WTC11 (cell line): ENCODE measurements around the gene TRNAU1AP. TPM values are rescaled to one million over a fixed set of nuclear protein-coding genes. Genes with fewer than 3 reads are reported as not detected.

Source experiments
- ATAC-seq: fragments of 200-7000 bp; cut with Tn5 transposase; 2 replicates; pipeline ENCODE4 v1.10.0; 2021; ENCODE audit warnings: mild to moderate bottlenecking, moderate library complexity
- CTCF ChIA-PET: fragments of 300-600 bp; sonication (Branson Sonifier 250); formaldehyde crosslinking; loops from one replicate; lab custom pipeline; 2021; ENCODE audit warnings: antibody characterized with exemption; lab: Charles Lee
- POLR2A ChIA-PET: fragments of 350-600 bp; sonication (Branson Sonifier 250); formaldehyde crosslinking; loops from one replicate; lab custom pipeline; 2021; ENCODE audit warnings: antibody characterized with exemption; lab: Charles Lee
- DNase-seq: peaks from one replicate; pipeline ENCODE4 v3.0.0; 2021; ENCODE audit warnings: low spot score
- H3K27ac Mint-ChIP-seq: 2 replicates; pipeline ENCODE4 v1.8.0; 2021; ENCODE audit warnings: mixed read lengths
- H3K27me3 Mint-ChIP-seq: 2 replicates; pipeline ENCODE4 v1.8.0; 2021; ENCODE audit warnings: low read depth, mild to moderate bottlenecking, moderate library complexity, mixed read lengths
- H3K36me3 Mint-ChIP-seq: 2 replicates; pipeline ENCODE4 v1.8.0; 2021; ENCODE audit warnings: mixed read lengths
- H3K4me1 Mint-ChIP-seq: 2 replicates; pipeline ENCODE4 v1.8.0; 2022; ENCODE audit warnings: mixed read lengths
- H3K4me3 Mint-ChIP-seq: 2 replicates; pipeline ENCODE4 v1.8.0; 2021; ENCODE audit warnings: mild to moderate bottlenecking, moderate library complexity, mixed read lengths
- H3K9me3 Mint-ChIP-seq: 2 replicates; pipeline ENCODE4 v1.8.0; 2021; ENCODE audit warnings: mixed read lengths
- CREB1 ChIP-seq: sonication (generic); formaldehyde crosslinking; IDR thresholded peaks from 2 replicates; pipeline ENCODE4 v1.8.0; 2023; ENCODE audit warnings: mild to moderate bottlenecking, missing genetic modification reagents
- CREM ChIP-seq: sonication (generic); formaldehyde crosslinking; IDR thresholded peaks from 2 replicates; pipeline ENCODE4 v1.8.1; 2022; ENCODE audit warnings: mild to moderate bottlenecking, missing genetic modification reagents, moderate library complexity
- CTCF ChIP-seq: fragments of 200-600 bp; IDR thresholded peaks from 2 replicates; pipeline ENCODE4 v1.8.0; 2022; ENCODE audit warnings: antibody characterized with exemption
- ESRRA ChIP-seq: sonication (generic); formaldehyde crosslinking; IDR thresholded peaks from 2 replicates; pipeline ENCODE4 v1.8.1; 2022; ENCODE audit warnings: mild to moderate bottlenecking, missing genetic modification reagents, borderline replicate concordance
- FOXP4 ChIP-seq: sonication (generic); formaldehyde crosslinking; IDR thresholded peaks from 2 replicates; pipeline ENCODE4 v1.8.0; 2022; ENCODE audit warnings: mild to moderate bottlenecking, missing genetic modification reagents
- GABPB1 ChIP-seq: sonication (generic); formaldehyde crosslinking; IDR thresholded peaks from 2 replicates; pipeline ENCODE4 v1.8.1; 2023; ENCODE audit warnings: mild to moderate bottlenecking, missing genetic modification reagents
- GRHL2 ChIP-seq: fragments of 250-450 bp; sonication (Bioruptor Pico); IDR thresholded peaks from 2 replicates; pipeline ENCODE4 v1.8.0; 2022; ENCODE audit warnings: mild to moderate bottlenecking, moderate library complexity; ENCODE audit not compliant: insufficient replicate concordance, severe bottlenecking
- HMGA2 ChIP-seq: fragments of 250-450 bp; sonication (Bioruptor Pico); IDR thresholded peaks from 2 replicates; pipeline ENCODE4 v1.4.0; 2021; ENCODE audit warnings: mild to moderate bottlenecking, moderate library complexity
- HMGXB4 ChIP-seq: sonication (generic); formaldehyde crosslinking; IDR thresholded peaks from 2 replicates; pipeline ENCODE4 v1.8.1; 2023; ENCODE audit warnings: mild to moderate bottlenecking, moderate library complexity, missing genetic modification reagents
- IRF1 ChIP-seq: sonication (generic); formaldehyde crosslinking; IDR thresholded peaks from 2 replicates; pipeline ENCODE4 v1.8.0; 2023; ENCODE audit warnings: missing genetic modification reagents
- JAZF1 ChIP-seq: fragments of 250-450 bp; sonication (Bioruptor Pico); IDR thresholded peaks from 2 replicates; pipeline ENCODE4 v1.9.0; 2021; ENCODE audit warnings: moderate library complexity, mild to moderate bottlenecking, inconsistent platforms
- KAT7 ChIP-seq: sonication (generic); formaldehyde crosslinking; IDR thresholded peaks from 2 replicates; pipeline ENCODE4 v1.8.1; 2023; ENCODE audit warnings: missing genetic modification reagents, mild to moderate bottlenecking, borderline replicate concordance
- OVOL2 ChIP-seq: fragments of 250-450 bp; sonication (Bioruptor Pico); IDR thresholded peaks from 2 replicates; pipeline ENCODE4 v1.9.0; 2021; ENCODE audit warnings: mild to moderate bottlenecking, borderline replicate concordance
- SP1 ChIP-seq: sonication (generic); formaldehyde crosslinking; conservative IDR thresholded peaks from 2 replicates; pipeline ENCODE4 v1.8.1; 2022; ENCODE audit warnings: missing genetic modification reagents
- STAT6 ChIP-seq: sonication (generic); formaldehyde crosslinking; conservative IDR thresholded peaks from 2 replicates; pipeline ENCODE4 v1.8.1; 2023; ENCODE audit warnings: mild to moderate bottlenecking, low read depth, missing genetic modification reagents, moderate library complexity
- TEAD1 ChIP-seq: sonication (generic); formaldehyde crosslinking; IDR thresholded peaks from 2 replicates; pipeline ENCODE4 v1.8.0; 2022; ENCODE audit warnings: mild to moderate bottlenecking, missing genetic modification reagents
- USF2 ChIP-seq: sonication (generic); formaldehyde crosslinking; IDR thresholded peaks from 2 replicates; pipeline ENCODE4 v1.8.1; 2023; ENCODE audit warnings: mild to moderate bottlenecking, missing genetic modification reagents, moderate library complexity
- ZNF232 ChIP-seq: sonication (generic); formaldehyde crosslinking; IDR thresholded peaks from 2 replicates; pipeline ENCODE4 v1.8.0; 2022; ENCODE audit warnings: mild to moderate bottlenecking, missing genetic modification reagents
- total RNA-seq: library from RNA; stranded (reverse); gene quantifications from 3 replicates; pipeline ENCODE4 v1.2.3, GENCODE V29; 2021
- TF ChIP-seq, protein P1 (sequence below): fragments of 250-450 bp; sonication (Bioruptor Pico); conservative IDR thresholded peaks from 2 replicates; pipeline ENCODE4 v1.9.0; 2021; ENCODE audit warnings: mild to moderate bottlenecking
- TF ChIP-seq, protein P2 (sequence below): fragments of 250-450 bp; sonication (Bioruptor Pico); IDR thresholded peaks from 2 replicates; pipeline ENCODE4 v1.8.0; 2021; ENCODE audit warnings: mild to moderate bottlenecking

The TRNAU1AP gene
- total RNA-seq, 1 experiment from 2014 or later = 30.4 TPM

DNA sequence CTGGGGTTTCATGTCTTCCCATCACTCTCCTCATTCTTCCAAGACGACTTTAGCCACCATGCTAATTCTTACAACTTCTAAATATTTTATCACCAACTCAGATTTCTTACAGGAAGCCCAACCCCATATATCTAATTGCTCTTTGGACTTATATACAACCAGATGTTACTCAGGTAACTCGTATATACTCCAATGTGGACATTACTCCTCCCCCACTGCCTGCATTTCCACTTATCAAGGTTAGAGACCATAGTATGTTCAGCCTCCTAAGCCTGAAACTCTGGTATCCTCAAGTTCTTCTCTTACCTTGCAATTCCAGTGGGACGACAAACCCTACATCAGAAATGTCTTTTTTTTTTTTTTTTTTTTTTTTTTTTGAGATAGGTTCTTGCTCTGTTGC, 49.8 kb upstream of the TRNAU1AP start:
- DNase-seq (no peak), ATAC-seq (no peak)
- peaks cover 5% of the 10 kb centered on the region for H3K4me1 Mint-ChIP-seq
- no peak overlapping the region for H3K4me3 Mint-ChIP-seq
- peak overlapping the region; percentile 50 for H3K27ac Mint-ChIP-seq
- no peaks in the 10 kb centered on the region for H3K9me3 Mint-ChIP-seq
- POLR2A ChIA-PET = no interaction called here
- TF ChIP-seq, protein P1, sequence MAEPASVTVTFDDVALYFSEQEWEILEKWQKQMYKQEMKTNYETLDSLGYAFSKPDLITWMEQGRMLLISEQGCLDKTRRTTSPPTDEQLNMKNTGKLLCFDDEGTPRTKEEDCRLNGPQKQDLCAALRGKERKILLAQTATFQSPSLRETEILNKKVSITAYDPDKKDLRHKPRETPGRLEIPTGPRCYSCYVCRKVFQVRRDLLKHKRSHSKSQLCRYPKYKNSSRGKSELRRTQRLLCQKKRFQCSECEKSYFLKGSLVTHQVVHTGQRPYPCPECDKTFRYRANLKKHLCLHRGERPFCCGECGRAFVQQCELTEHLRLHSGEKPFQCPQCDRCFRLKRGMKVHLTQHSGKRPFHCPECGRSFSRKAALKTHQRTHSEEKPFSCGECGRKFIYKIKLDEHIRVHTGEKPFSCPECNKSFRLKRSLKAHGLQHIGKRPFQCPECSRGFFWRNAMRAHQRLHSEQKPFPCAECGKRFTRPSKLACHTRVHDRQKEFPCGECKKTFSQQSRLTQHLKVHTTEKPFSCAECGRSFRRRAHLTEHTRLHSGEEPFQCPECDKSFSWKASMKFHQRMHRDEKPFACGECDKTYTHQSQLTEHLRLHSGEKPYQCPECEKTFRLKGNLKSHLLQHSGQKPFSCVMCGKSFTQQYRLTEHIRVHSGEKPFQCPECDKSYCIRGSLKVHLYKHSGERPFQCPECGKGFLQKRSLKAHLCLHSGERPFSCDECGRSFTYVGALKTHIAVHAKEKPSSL (CRISPR knock-in tag) = no peak
- TF ChIP-seq IRF1 (CRISPR knock-in tag) = no peak
- no peak for TF ChIP-seq SP1 (CRISPR knock-in tag)
- TF ChIP-seq CTCF = no peak
- no peak for TF ChIP-seq GRHL2
- TF ChIP-seq, protein P2, sequence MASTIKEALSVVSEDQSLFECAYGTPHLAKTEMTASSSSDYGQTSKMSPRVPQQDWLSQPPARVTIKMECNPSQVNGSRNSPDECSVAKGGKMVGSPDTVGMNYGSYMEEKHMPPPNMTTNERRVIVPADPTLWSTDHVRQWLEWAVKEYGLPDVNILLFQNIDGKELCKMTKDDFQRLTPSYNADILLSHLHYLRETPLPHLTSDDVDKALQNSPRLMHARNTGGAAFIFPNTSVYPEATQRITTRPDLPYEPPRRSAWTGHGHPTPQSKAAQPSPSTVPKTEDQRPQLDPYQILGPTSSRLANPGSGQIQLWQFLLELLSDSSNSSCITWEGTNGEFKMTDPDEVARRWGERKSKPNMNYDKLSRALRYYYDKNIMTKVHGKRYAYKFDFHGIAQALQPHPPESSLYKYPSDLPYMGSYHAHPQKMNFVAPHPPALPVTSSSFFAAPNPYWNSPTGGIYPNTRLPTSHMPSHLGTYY (CRISPR knock-in tag) = no peak
- TF ChIP-seq OVOL2 = no peak
- no peak for TF ChIP-seq CREB1
- TF ChIP-seq TEAD1 (CRISPR knock-in tag) = no peak
- CTCF ChIA-PET = no interaction called here
- peaks cover 29% of the 10 kb centered on the region for H3K36me3 Mint-ChIP-seq
- peaks cover 7% of the 10 kb centered on the region for H3K27me3 Mint-ChIP-seq

- POLR2A ChIA-PET = interaction anchor here (0.6 to 3.1 kb wide), 7 partner anchors 18 to 1782 kb away, joined by 3 to 12 read pairs (median 4); no protein-coding TSS in a partner anchor
- TF ChIP-seq STAT6 (CRISPR knock-in tag) (no peak), HMGA2 (CRISPR knock-in tag) (no peak), GABPB1 (CRISPR knock-in tag) (peak; percentile 20; the same call in 1 of the 2 replicates), USF2 (no peak), KAT7 (0 out of 2 replicates have a peak, but pooled peaks have one; percentile 25), TEAD1 (CRISPR knock-in tag) (peak; percentile 21; the same call in 1 of the 2 replicates), HMGXB4 (CRISPR knock-in tag) (peak; percentile 53), SP1 (CRISPR knock-in tag) (peak; percentile 59; the same call in 1 of the 2 replicates), ESRRA (CRISPR knock-in tag) (0 out of 2 replicates have a peak, but pooled peaks have one; percentile 7), FOXP4 (CRISPR knock-in tag) (no peak), CREM (CRISPR knock-in tag) (0 out of 2 replicates have a peak, but pooled peaks have one; percentile 33), ZNF232 (CRISPR knock-in tag) (no peak), JAZF1 (CRISPR knock-in tag) (0 out of 2 replicates have a peak, but pooled peaks have one; percentile 69)
Observed at GRCh38 chr1:28505406-28506187, 47.3 kb upstream of the TRNAU1AP start, which contains the start of gene RCC1. RCC1 (plus strand) TSS chr1:28506043; CDS start chr1:28529867, 23,824 bp downstream.

More at GRCh38 chr1:28505406-28506187, 47.3 kb upstream of the TRNAU1AP start, which contains the start of gene RCC1:
- Mint-ChIP-seq H3K4me1 (peaks cover 30% of the 10 kb centered on the region), H3K27me3 (peaks cover 7% of the 10 kb centered on the region), H3K27ac (peak within 1 kb of the TSS; percentile 99), H3K9me3 (no peaks in the 10 kb centered on the region), H3K36me3 (peaks cover 51% of the 10 kb centered on the region), H3K4me3 (peak within 1 kb of the TSS; percentile 99)
- ATAC-seq (peak; percentile 76), DNase-seq (peak; percentile 97)
- CTCF ChIA-PET = no interaction called here
